NT2/D1 (cell line): ENCODE measurements around the gene FARS2.

Source experiments
- SUZ12 ChIP-seq: IDR thresholded peaks from 2 replicates; pipeline ENCODE4 v1.6.1; 2011; ENCODE audit not compliant: insufficient read length, insufficient read depth; ENCODE audit errors: extremely low read depth
- YY1 ChIP-seq: IDR thresholded peaks from 2 replicates; pipeline ENCODE4 v1.6.1; 2011; ENCODE audit not compliant: insufficient read length, insufficient read depth
- ZNF274 ChIP-seq: IDR thresholded peaks from 2 replicates; pipeline ENCODE4 v1.6.1; 2011; ENCODE audit warnings: mild to moderate bottlenecking, low read depth, low read length

GRCh38 chr6:5459346-5459745, 198.0 kb downstream of the FARS2 start:
- no peak for TF ChIP-seq ZNF274
- no peak for TF ChIP-seq SUZ12
- no peak for TF ChIP-seq YY1
